BJ (cell line): ENCODE data around the gene TOMM40. TPM values are rescaled to one million over a fixed set of nuclear protein-coding genes. Genes with fewer than 3 reads are reported as not detected.
"Not testable (repeated sequence)": the region's sequence is repeated elsewhere in the genome, so short reads cannot be mapped to it uniquely, and the experiment has no call there.

Experiments
- CTCF ChIA-PET: fragments of 350-600 bp; formaldehyde crosslinking; extraction: SDS; loops from one replicate; lab custom pipeline; 2021; ENCODE audit warnings: antibody characterized with exemption, inconsistent platforms; lab: Yijun Ruan, JAX
- POLR2A ChIA-PET: fragments of 300-600 bp; sonication (Branson Sonifier 250); formaldehyde crosslinking; extraction: SDS; loops from one replicate; lab custom pipeline; 2021; ENCODE audit warnings: antibody characterized with exemption; lab: Charles Lee
- DNase-seq: peaks from one replicate; pipeline ENCODE4 v3.0.0-alpha.2; 2011; ENCODE audit warnings: low read depth
- H3K27me3 ChIP-seq: 2 replicates; pipeline ENCODE4 v1.6.0; 2011; ENCODE audit warnings: low read length; ENCODE audit not compliant: control insufficient read depth, insufficient read depth
- H3K36me3 ChIP-seq: 2 replicates; pipeline ENCODE4 v1.5.1; 2011; ENCODE audit warnings: low read length; ENCODE audit not compliant: control insufficient read depth, insufficient read depth
- H3K4me3 ChIP-seq: 2 replicates; pipeline ENCODE4 v1.5.1; 2011; ENCODE audit warnings: low read depth, mild to moderate bottlenecking, control low read depth, low read length
- CTCF ChIP-seq: IDR thresholded peaks from 2 replicates; pipeline ENCODE4 v1.5.1; 2011; ENCODE audit warnings: low read depth, mild to moderate bottlenecking, control low read depth, inconsistent platforms, low read length, moderate library complexity; ENCODE audit not compliant: insufficient read depth
- polyA plus RNA-seq: library from polyadenylated mRNA; depleted of rRNA; stranded (reverse); fragments of >200 nt; gene quantifications from 2 replicates; pipeline ENCODE4 v1.2.3, GENCODE V29; 2011

The TOMM40 gene
- polyA plus RNA-seq, 1 experiment: 46.8 TPM

- POLR2A ChIA-PET: no interaction called here
- TF ChIP-seq CTCF: no peak
- CTCF ChIA-PET: interaction anchor here (1.0 to 3.0 kb wide), 5 partner anchors 10 to 26 kb away, joined by 3 to 15 read pairs (median 4); no protein-coding TSS in a partner anchor
- DNase-seq: no peak
- Histone ChIP-seq H3K36me3 (no peaks in the 10 kb centered on the region), H3K27me3 (no peaks in the 10 kb centered on the region; the same call in 1 of the 2 replicates), H3K4me3 (no peak overlapping the region)
Measured at GRCh38 chr19:44925114-44925891, 34.2 kb downstream of the TOMM40 start.

DNA sequence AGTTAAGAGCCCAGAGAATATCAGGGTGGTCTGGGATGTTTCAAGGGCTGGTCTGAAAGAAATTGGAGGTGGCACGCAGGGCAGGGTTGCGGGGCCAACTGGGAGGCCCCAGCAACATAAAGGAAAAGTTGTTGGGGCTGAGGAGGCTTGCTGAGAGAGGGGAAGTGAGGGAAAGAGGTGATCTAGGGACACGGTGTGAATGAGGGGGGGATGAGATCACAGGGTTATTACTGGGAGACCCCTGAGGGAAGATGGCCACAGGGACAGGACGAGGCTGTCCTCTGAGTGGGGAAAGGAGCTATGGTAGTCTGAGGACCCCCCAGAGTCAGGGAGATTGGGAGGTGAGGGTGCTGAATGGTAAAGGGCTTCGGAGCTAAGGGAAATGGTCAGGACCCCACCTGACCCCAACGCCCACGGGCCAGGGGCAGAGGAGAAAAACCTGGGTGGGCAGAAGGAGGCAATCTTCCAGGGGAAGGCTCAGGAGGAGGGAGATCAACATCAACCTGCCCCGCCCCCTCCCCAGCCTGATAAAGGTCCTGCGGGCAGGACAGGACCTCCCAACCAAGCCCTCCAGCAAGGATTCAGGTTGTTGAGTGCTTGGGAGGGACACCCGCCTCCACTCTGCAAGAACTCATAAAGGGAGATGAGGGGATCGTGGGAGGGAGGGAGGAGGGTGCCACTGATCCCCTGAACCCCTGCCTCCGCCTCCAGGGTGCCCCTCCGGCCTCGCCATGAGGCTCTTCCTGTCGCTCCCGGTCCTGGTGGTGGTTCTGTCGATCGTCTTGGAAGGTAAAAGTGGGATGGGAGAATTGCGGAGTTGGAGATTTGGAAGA, 35.4 kb downstream of the TOMM40 start:
- H3K36me3 ChIP-seq, DNase-seq, H3K4me3 ChIP-seq, POLR2A ChIA-PET, H3K27me3 ChIP-seq: not testable (repeated sequence)
- CTCF ChIA-PET: interaction anchor here (1.1 to 3.0 kb wide), 4 partner anchors 11 to 25 kb away, joined by 3 to 15 read pairs (median 4); no protein-coding TSS in a partner anchor

DNA sequence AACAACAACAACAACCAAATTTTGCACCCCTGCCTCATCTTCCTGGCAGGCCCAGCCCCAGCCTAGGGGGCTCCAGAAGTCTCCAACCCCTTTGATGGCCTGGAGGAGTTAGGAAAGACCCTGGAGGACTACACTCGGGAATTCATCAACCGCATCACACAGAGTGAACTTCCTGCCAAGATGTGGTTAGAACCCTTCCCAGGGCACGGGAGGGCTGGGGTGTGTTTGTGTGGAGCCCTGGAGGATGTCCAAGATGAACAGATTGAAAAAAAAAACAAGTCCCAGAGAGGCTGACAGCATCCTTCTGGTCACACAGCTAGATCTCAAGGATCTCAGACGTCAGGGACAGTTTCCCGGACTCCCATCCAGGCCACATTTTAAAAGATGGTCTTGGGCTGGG, 36.7 kb downstream of the TOMM40 start:
- no peak for TF ChIP-seq CTCF
- no peak overlapping the region for H3K4me3 ChIP-seq
- ChIA-PET POLR2A (no interaction called here), CTCF (no interaction called here)
- H3K27me3 ChIP-seq: no peaks in the 10 kb centered on the region; the same call in 1 of the 2 replicates
- DNase-seq: no peak
- no peaks in the 10 kb centered on the region for H3K36me3 ChIP-seq

DNA sequence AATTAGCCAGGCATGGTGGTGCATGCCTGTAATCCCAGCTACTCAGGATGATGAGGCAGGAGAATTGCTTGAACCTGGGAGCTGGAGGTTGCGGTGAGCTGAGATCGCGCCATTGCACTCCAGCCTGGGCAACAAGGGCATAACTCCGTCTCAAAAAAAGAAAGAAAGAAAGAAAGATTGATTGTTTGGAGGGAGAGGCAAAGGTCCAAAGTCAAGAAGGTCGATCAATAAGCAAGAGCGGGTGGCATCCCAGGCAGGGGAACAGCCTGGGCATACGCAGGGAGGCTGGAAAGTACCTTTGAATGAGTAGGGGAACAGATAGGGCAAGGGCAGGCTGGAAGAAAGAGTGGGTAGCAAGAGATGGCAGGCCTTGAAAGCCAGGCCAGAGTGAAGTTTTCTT, 39.0 kb downstream of the TOMM40 start:
- DNase-seq: no peak
- Histone ChIP-seq H3K36me3 (no peaks in the 10 kb centered on the region), H3K4me3 (no peak overlapping the region), H3K27me3 (no peaks in the 10 kb centered on the region; the same call in 1 of the 2 replicates)
- CTCF ChIA-PET: interaction anchor here (1.5 kb wide), 1 partner anchor 23 kb away, joined by 4 read pairs; no protein-coding TSS in a partner anchor
- no peak for TF ChIP-seq CTCF
- POLR2A ChIA-PET: no interaction called here

DNA sequence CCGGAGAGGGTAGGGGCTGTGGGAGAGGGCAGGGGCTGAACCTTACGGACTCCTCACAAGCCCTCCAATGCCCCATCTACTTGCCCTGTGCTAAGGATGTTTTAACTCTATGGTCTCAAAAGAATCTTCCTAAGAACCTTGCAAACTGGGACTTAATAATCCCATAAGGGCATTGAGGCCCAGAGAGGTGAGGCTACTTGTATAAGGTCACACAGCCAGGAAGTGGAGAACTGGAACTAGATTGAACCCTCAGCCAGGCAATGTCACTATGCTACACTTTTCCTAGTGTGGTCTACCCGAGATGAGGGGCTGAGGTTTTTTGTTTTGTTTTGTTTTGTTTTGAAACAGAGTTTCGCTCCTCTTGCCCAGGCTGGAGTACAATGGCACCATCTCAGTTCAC, 40.5 kb downstream of the TOMM40 start:
- ChIA-PET POLR2A (no interaction called here), CTCF (interaction anchor here (1.0 kb wide), 1 partner anchor 28 kb away, joined by 3 read pairs; no protein-coding TSS in a partner anchor)
- no peaks in the 10 kb centered on the region for H3K36me3 ChIP-seq
- no peak overlapping the region for H3K4me3 ChIP-seq
- H3K27me3 ChIP-seq: no peaks in the 10 kb centered on the region
- no peak for TF ChIP-seq CTCF
- no peak for DNase-seq
